Endothelial cell of umbilical vein (primary cell): ENCODE results near the gene NFATC4. TPM values are rescaled to one million over a fixed set of nuclear protein-coding genes. Genes with fewer than 3 reads are reported as not detected.

Source experiments
- BruUV-seq: library from RNA; stranded (reverse); fragments of 400-500 nt; replicated peaks from 2 replicates; lab custom pipeline; 2021; lab: Mats Ljungman, UMichigan
- CTCF ChIA-PET: fragments of 300-600, 350-600 bp; sonication (Branson Sonifier 250); formaldehyde crosslinking; loops from one replicate; lab custom pipeline; 2021; ENCODE audit warnings: antibody characterized with exemption, inconsistent platforms; lab: Charles Lee
- POLR2A ChIA-PET: fragments of 300-600, 350-600 bp; sonication (Branson Sonifier 250); formaldehyde crosslinking; loops from one replicate; lab custom pipeline; 2021; ENCODE audit warnings: antibody characterized with exemption, inconsistent platforms; lab: Charles Lee
- DNase-seq: peaks from one replicate; pipeline ENCODE4 v3.0.0-alpha.2; 2011; ENCODE audit warnings: low read depth, low spot score
- FAIRE-seq: peaks from 2 replicates; lab custom pipeline; 2011; peaks lifted over from hg19 to GRCh38; lab: Jason Lieb, UNC
- H2AFZ ChIP-seq: 2 replicates; pipeline ENCODE4 v1.6.0; 2012; ENCODE audit warnings: low read depth, low read length, control low read depth, inconsistent platforms
- H3K27ac ChIP-seq: 2 replicates; pipeline ENCODE4 v1.5.1; 2011; ENCODE audit warnings: low read depth, mild to moderate bottlenecking, control low read depth, low read length, moderate library complexity; ENCODE audit not compliant: insufficient read depth
- H3K27me3 ChIP-seq, 2 experiments: 2 replicates each; pipeline versions ENCODE4 v1.6.0 to v1.6.1; 2011; ENCODE audit warnings: low read length in 2 of 2, mixed read lengths in 1 of 2; ENCODE audit not compliant: control insufficient read depth in 2 of 2, insufficient read depth in 2 of 2
- H3K36me3 ChIP-seq, 2 experiments: 2 replicates in 1 of 2; 3 replicates in 1 of 2; pipeline ENCODE4 v1.5.1; 2011; ENCODE audit warnings: low read length in 2 of 2, mild to moderate bottlenecking in 1 of 2, moderate library complexity in 1 of 2; ENCODE audit not compliant: control insufficient read depth in 2 of 2, insufficient read depth in 2 of 2; ENCODE audit errors: extremely low read depth in 1 of 2
- H3K4me1 ChIP-seq: 3 replicates; pipeline ENCODE4 v1.5.1; 2011; ENCODE audit warnings: mild to moderate bottlenecking, low read length; ENCODE audit not compliant: control insufficient read depth, insufficient read depth; ENCODE audit errors: extremely low read depth
- H3K4me2 ChIP-seq: 2 replicates; pipeline ENCODE4 v1.6.1; 2011; ENCODE audit warnings: low read length, control low read depth, mixed read lengths; ENCODE audit not compliant: insufficient read depth
- H3K4me3 ChIP-seq, 3 experiments: fragments of 200-600 bp in 1 of 3; sonication (generic), shearing (Covaris generic) in 1 of 3; replicated peaks in 1 of 3; 2 replicates each; pipeline ENCODE4 v1.5.1; 2011 to 2016; ENCODE audit warnings: control low read depth in 3 of 3, low read length in 3 of 3, mild to moderate bottlenecking in 2 of 3, inconsistent platforms in 1 of 3, low read depth in 1 of 3, moderate library complexity in 1 of 3; ENCODE audit not compliant: insufficient read depth in 1 of 3
- H3K79me2 ChIP-seq: 2 replicates; pipeline ENCODE4 v1.6.0; 2012; ENCODE audit warnings: low read length, inconsistent platforms; ENCODE audit not compliant: control insufficient read depth, insufficient read depth
- H3K9ac ChIP-seq: replicated peaks from 2 replicates; pipeline ENCODE3; 2011; ENCODE audit warnings: low read length, control low read depth; ENCODE audit not compliant: insufficient read depth; ENCODE audit errors: extremely low read depth
- H3K9me1 ChIP-seq: replicated peaks from 3 replicates; pipeline ENCODE4 v1.6.0; 2011; ENCODE audit warnings: mild to moderate bottlenecking, low read length; ENCODE audit not compliant: control insufficient read depth, insufficient read depth; ENCODE audit errors: extremely low read depth
- H3K9me3 ChIP-seq: replicated peaks from 2 replicates; pipeline ENCODE4 v1.5.1; 2012; ENCODE audit warnings: low read length, inconsistent platforms; ENCODE audit not compliant: control insufficient read depth, insufficient read depth
- H4K20me1 ChIP-seq: replicated peaks from 2 replicates; pipeline ENCODE3; 2011; ENCODE audit warnings: mild to moderate bottlenecking, low read length; ENCODE audit not compliant: control insufficient read depth, insufficient read depth; ENCODE audit errors: extremely low read depth
- EZH2 ChIP-seq: IDR thresholded peaks from 2 replicates; pipeline ENCODE4 v1.6.1; 2012; ENCODE audit warnings: borderline replicate concordance, low read depth, mild to moderate bottlenecking, moderate library complexity, low read length, inconsistent platforms; ENCODE audit not compliant: severe bottlenecking
- FOS ChIP-seq: IDR thresholded peaks from 2 replicates; pipeline ENCODE4 v1.6.1; 2011; ENCODE audit warnings: mild to moderate bottlenecking, low read length, moderate library complexity, borderline replicate concordance; ENCODE audit not compliant: insufficient read depth
- GATA2 ChIP-seq: IDR thresholded peaks from 2 replicates; pipeline ENCODE4 v1.7.0; 2011; ENCODE audit warnings: low read depth, mild to moderate bottlenecking, moderate library complexity, mixed read lengths, low read length; ENCODE audit not compliant: insufficient read length, insufficient read depth
- JUN ChIP-seq: IDR thresholded peaks from 2 replicates; pipeline ENCODE4 v1.6.1; 2011; ENCODE audit warnings: borderline replicate concordance, low read depth; ENCODE audit not compliant: insufficient read length, insufficient read depth
- MYC ChIP-seq: IDR thresholded peaks from one replicate; pipeline ENCODE4 v1.6.1; 2011; ENCODE audit warnings: mild to moderate bottlenecking, low read depth, low read length
- POLR2A ChIP-seq: IDR thresholded peaks from 2 replicates; pipeline ENCODE4 v1.6.1; 2012; ENCODE audit warnings: low read depth, mild to moderate bottlenecking, control low read depth, low read length
- POLR2AphosphoS5 ChIP-seq: IDR thresholded peaks from 2 replicates; pipeline ENCODE4 v1.6.1; 2012; ENCODE audit warnings: low read depth, mild to moderate bottlenecking, control low read depth, low read length, moderate library complexity; ENCODE audit not compliant: insufficient read depth
- dilution Hi-C: fragments of 300-500 bp; cut with MboI; formaldehyde crosslinking; loops from one replicate; pipeline ENCODE4 v1.15.0; 2019; ENCODE audit warnings: low sequenced_read_pairs; ENCODE audit not compliant: extremely low pct_ligation_motif_present
- intact Hi-C: fragments of 100-400 bp; cut with micrococcal nuclease; formaldehyde crosslinking; loops from one replicate; pipeline ENCODE4 v1.10.0; 2022
- polyA plus RNA-seq, 4 experiments: library from polyadenylated mRNA; depleted of rRNA in 3 of 4; stranded (reverse) in 3 of 4; unstranded in 1 of 4; fragments of >200 nt; gene quantifications; 2 replicates each; pipeline versions ENCODE4 v1.2.1 to v1.2.3, GENCODE V29; 2011 to 2012; ENCODE audit warnings: missing spikeins in 1 of 4
- total RNA-seq: library from RNA; stranded (reverse); gene quantifications from 2 replicates; pipeline ENCODE4 v1.2.3, GENCODE V29; 2021
- TF ChIP-seq, protein P1 (sequence below): IDR thresholded peaks from 2 replicates; pipeline ENCODE4 v1.6.1; 2011; ENCODE audit not compliant: insufficient read depth, insufficient read length
- TF ChIP-seq, protein P2 (sequence below), 2 donors: IDR thresholded peaks; 1 replicate in 1 of 2; 2 replicates in 1 of 2; pipeline ENCODE4 v1.5.1; 2011; ENCODE audit warnings: low read length in 2 of 2, mild to moderate bottlenecking in 2 of 2, moderate library complexity in 2 of 2, control low read depth in 1 of 2, inconsistent platforms in 1 of 2, low read depth in 1 of 2; ENCODE audit not compliant: insufficient read depth in 1 of 2; ENCODE audit errors: extremely low read depth in 1 of 2

NFATC4 gene
- total and polyA plus RNA-seq, 2 donors (not counting 3 experiments of a cell fraction or from before 2014, with no cell fraction given): 79.5 to 88.1 TPM

DNA sequence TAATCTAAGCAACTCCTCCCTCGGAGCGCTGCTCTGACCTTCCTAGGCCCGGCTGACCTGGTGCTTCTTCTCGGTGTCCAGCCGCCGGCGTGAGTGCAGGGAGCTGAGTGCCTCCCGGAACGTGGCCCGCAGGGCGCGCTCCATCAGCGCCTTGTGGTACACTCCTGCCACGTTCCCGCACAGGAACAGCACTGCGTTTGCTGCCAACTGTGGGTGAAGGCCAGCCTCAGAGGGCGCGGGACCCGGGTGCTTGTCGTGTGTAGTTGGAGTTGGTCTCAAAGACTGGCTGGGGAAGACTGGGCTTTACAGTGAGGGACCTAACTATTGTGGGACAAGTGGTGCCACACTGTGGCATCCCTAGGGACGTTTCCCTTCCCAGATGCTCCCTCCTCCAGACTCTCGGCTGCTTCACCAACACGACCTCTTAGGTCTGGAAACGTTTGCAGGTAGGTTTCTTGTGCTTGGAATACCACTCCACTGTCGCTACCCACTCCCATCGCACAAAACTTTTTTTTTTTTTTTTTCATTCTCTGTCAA, 36.2 kb upstream of the NFATC4 start:
- H3K36me3 ChIP-seq: peaks cover 0 to 8% of the 10 kb centered on the region in 2 experiments
- peaks cover 32% of the 10 kb centered on the region for H3K4me1 ChIP-seq
- H3K4me2 ChIP-seq: no peak overlapping the region
- FAIRE-seq: no peak
- no peaks in the 10 kb centered on the region for H4K20me1 ChIP-seq
- TF ChIP-seq, protein P1, sequence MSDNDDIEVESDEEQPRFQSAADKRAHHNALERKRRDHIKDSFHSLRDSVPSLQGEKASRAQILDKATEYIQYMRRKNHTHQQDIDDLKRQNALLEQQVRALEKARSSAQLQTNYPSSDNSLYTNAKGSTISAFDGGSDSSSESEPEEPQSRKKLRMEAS: no peak
- TF ChIP-seq FOS (no peak), EZH2 (no peak), POLR2AphosphoS5 (no peak), JUN (no peak), POLR2A (no peak), MYC (no peak), GATA2 (no peak)
- TF ChIP-seq, protein P2, sequence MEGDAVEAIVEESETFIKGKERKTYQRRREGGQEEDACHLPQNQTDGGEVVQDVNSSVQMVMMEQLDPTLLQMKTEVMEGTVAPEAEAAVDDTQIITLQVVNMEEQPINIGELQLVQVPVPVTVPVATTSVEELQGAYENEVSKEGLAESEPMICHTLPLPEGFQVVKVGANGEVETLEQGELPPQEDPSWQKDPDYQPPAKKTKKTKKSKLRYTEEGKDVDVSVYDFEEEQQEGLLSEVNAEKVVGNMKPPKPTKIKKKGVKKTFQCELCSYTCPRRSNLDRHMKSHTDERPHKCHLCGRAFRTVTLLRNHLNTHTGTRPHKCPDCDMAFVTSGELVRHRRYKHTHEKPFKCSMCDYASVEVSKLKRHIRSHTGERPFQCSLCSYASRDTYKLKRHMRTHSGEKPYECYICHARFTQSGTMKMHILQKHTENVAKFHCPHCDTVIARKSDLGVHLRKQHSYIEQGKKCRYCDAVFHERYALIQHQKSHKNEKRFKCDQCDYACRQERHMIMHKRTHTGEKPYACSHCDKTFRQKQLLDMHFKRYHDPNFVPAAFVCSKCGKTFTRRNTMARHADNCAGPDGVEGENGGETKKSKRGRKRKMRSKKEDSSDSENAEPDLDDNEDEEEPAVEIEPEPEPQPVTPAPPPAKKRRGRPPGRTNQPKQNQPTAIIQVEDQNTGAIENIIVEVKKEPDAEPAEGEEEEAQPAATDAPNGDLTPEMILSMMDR (IDR thresholded peaks at IDR 0.05; ENCODE audit: extremely low read depth in 1 of 2, insufficient read depth in 1 of 2, low read depth in 1 of 2, low read length in 2 of 2): no peak
- no peak overlapping the region for H3K4me3 ChIP-seq
- POLR2A ChIA-PET: interaction anchor here (0.7 to 3.1 kb wide), 2 partner anchors 99 to 104 kb away, joined by 7 to 32 read pairs; partner anchors contain the start of genes CBLN3 and KHNYN
- no TSS peak for BruUV-seq
- H3K27me3 ChIP-seq: no peaks in the 10 kb centered on the region
- CTCF ChIA-PET: interaction anchor here (0.7 to 20.1 kb wide), 22 partner anchors 10 to 1236 kb away, joined by 3 to 811 read pairs (median 8); partner anchors contain the start of genes CBLN3, CIDEB, DCAF11 and KHNYN
- dilution Hi-C loops: no loop called here
- no peak overlapping the region for H3K9ac ChIP-seq
- H3K9me1 ChIP-seq: no peaks in the 10 kb centered on the region
- H3K79me2 ChIP-seq: no peaks in the 10 kb centered on the region
- H3K27ac ChIP-seq: no peak overlapping the region
- intact Hi-C loops: no loop called here
- H2AFZ ChIP-seq: no peak overlapping the region
- H3K9me3 ChIP-seq: no peaks in the 10 kb centered on the region
- DNase-seq: no peak
